Measurements from ENCODE around the gene NOL9. TPM values are rescaled to one million over a fixed set of nuclear protein-coding genes. Genes with fewer than 3 reads are reported as not detected.

Gene NOL9
- total RNA-seq, 1 donor from 2014 or later: 34.5 TPM

DNA sequence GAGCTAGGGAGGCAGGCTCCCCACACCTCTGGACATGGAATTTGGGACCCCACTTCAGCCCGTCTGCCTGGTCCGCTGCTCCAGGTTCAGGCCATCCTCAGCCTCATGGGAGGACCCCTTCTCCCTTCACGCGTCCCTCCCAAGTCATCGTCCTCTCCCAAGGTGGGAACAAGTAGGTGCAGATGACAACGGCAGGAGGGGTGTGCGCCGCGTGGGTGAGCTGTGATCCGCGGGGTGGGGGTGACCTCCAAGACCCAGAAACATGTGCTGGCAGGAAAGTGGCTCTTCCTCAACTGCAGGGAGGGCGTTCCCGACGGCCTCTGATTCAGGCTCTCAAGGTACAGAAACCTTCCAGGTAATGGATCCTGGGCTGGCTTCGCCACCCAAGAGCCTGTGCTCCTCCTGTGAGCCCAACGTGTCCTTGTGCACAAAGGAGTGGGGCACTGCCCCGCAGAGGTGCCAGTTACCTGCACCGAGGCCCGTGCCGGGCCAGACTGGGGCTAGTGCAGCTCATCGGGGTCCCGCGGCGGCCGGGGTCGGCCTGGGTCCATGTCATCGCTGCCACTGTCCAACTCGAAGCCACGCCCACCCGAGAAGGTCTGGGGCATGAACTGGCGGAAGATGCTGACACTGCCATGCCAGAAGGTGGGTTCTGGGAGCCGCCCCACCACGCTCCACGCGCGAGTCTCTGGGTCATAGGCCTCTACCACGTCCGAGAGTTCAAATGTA, 38.7 kb upstream of the NOL9 start:
- Mint-ChIP-seq H3K4me1 (ENCODE audit: low read depth, unreplicated experiment) (peaks cover 2% of the 10 kb centered on the region), H3K9me3 (ENCODE audit: unreplicated experiment) (peaks cover 3% of the 10 kb centered on the region), H3K27me3 (ENCODE audit: unreplicated experiment) (peaks cover 4% of the 10 kb centered on the region), H3K4me3 (ENCODE audit: unreplicated experiment) (no peak overlapping the region), H3K27ac (ENCODE audit: unreplicated experiment) (no peak overlapping the region), H3K36me3 (ENCODE audit: unreplicated experiment) (no peaks in the 10 kb centered on the region)
- DNase-seq: no peak
- TF ChIP-seq, protein P1, sequence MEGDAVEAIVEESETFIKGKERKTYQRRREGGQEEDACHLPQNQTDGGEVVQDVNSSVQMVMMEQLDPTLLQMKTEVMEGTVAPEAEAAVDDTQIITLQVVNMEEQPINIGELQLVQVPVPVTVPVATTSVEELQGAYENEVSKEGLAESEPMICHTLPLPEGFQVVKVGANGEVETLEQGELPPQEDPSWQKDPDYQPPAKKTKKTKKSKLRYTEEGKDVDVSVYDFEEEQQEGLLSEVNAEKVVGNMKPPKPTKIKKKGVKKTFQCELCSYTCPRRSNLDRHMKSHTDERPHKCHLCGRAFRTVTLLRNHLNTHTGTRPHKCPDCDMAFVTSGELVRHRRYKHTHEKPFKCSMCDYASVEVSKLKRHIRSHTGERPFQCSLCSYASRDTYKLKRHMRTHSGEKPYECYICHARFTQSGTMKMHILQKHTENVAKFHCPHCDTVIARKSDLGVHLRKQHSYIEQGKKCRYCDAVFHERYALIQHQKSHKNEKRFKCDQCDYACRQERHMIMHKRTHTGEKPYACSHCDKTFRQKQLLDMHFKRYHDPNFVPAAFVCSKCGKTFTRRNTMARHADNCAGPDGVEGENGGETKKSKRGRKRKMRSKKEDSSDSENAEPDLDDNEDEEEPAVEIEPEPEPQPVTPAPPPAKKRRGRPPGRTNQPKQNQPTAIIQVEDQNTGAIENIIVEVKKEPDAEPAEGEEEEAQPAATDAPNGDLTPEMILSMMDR (IDR thresholded peaks at IDR 0.05; ENCODE audit: partially characterized antibody, unreplicated experiment): no peak

DNA sequence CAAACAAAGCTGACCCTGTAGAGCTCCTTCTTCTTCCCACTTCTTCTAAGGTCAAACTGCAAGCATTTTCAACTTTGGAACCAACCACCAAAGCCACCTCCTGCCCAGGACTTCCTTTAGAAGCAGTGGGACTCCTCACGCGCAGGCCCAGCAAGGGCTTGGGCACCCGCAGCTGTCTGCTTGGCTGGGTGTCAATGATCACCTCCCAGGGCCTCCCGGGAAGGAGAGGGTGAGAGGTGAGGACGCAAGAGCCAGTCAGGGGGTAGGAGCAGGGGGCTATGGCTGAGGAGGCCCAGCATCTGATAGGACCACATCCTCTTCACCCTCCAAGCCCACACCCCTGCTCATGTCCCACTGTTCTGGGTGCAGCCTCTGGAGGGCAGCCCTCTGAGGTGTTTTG, 38.1 kb upstream of the NOL9 start:
- no peak for DNase-seq
- no peak overlapping the region for H3K4me3 Mint-ChIP-seq (ENCODE audit: unreplicated experiment)
- TF ChIP-seq, protein P1 (IDR thresholded peaks at IDR 0.05; ENCODE audit: partially characterized antibody, unreplicated experiment): no peak
- peaks cover 6% of the 10 kb centered on the region for H3K27me3 Mint-ChIP-seq (ENCODE audit: unreplicated experiment)
- no peak overlapping the region for H3K27ac Mint-ChIP-seq (ENCODE audit: unreplicated experiment)
- H3K9me3 Mint-ChIP-seq (ENCODE audit: unreplicated experiment): peaks cover 3% of the 10 kb centered on the region
- peaks cover 2% of the 10 kb centered on the region for H3K4me1 Mint-ChIP-seq (ENCODE audit: low read depth, unreplicated experiment)
- H3K36me3 Mint-ChIP-seq (ENCODE audit: unreplicated experiment): no peaks in the 10 kb centered on the region

DNA sequence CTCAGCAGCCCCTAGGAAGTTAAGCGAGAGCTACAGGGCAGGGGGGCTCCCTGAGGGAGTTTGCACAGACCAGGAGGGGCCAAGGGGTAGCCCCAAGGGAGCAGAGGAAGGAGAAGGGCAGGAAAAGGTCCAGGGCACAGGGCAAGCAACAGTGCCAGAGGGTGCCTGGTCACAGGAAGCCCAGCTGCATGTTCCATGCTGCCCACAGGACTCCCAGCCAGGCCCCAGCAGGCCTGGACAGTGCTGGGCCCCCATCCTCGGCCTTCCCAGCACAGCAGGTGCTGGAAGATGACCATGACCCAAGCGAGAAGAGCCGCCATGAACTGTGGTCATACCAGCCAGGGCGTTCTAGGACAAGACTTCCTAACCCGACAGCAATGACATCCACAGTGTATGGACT, 37.3 kb upstream of the NOL9 start:
- DNase-seq: no peak
- H3K27me3 Mint-ChIP-seq (ENCODE audit: unreplicated experiment): peaks cover 6% of the 10 kb centered on the region
- H3K36me3 Mint-ChIP-seq (ENCODE audit: unreplicated experiment): no peaks in the 10 kb centered on the region
- H3K9me3 Mint-ChIP-seq (ENCODE audit: unreplicated experiment): peaks cover 3% of the 10 kb centered on the region
- H3K4me3 Mint-ChIP-seq (ENCODE audit: unreplicated experiment): peak overlapping the region; percentile 30
- peaks cover 2% of the 10 kb centered on the region for H3K4me1 Mint-ChIP-seq (ENCODE audit: low read depth, unreplicated experiment)
- TF ChIP-seq, protein P1 (IDR thresholded peaks at IDR 0.05; ENCODE audit: partially characterized antibody, unreplicated experiment): no peak
- H3K27ac Mint-ChIP-seq (ENCODE audit: unreplicated experiment): no peak overlapping the region

DNA sequence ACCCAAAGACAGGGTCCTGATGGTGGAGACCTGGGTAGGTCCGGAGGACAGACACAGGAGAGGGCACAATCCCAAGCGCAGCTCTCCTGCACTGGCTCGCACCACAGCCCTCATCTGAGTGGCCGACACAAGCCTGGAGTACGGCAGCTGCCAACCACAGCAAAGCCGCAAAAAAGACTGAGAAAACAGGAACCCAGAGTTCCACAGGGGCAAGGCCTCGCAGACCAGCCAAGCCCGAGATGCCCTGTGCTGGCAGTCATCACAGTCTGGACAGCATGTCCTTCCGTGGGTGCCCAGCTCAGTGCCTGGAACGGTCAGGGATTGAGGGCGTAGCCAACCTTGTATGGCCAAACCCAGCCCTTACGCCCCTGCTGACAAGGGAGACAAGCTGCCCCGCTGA, 36.9 kb upstream of the NOL9 start:
- DNase-seq: no peak
- TF ChIP-seq, protein P1 (IDR thresholded peaks at IDR 0.05; ENCODE audit: partially characterized antibody, unreplicated experiment): no peak
- Mint-ChIP-seq H3K4me3 (ENCODE audit: unreplicated experiment) (no peak overlapping the region), H3K9me3 (ENCODE audit: unreplicated experiment) (peaks cover 3% of the 10 kb centered on the region), H3K36me3 (ENCODE audit: unreplicated experiment) (no peaks in the 10 kb centered on the region), H3K27me3 (ENCODE audit: unreplicated experiment) (peaks cover 6% of the 10 kb centered on the region), H3K4me1 (ENCODE audit: low read depth, unreplicated experiment) (peaks cover 2% of the 10 kb centered on the region), H3K27ac (ENCODE audit: unreplicated experiment) (no peak overlapping the region)

DNA sequence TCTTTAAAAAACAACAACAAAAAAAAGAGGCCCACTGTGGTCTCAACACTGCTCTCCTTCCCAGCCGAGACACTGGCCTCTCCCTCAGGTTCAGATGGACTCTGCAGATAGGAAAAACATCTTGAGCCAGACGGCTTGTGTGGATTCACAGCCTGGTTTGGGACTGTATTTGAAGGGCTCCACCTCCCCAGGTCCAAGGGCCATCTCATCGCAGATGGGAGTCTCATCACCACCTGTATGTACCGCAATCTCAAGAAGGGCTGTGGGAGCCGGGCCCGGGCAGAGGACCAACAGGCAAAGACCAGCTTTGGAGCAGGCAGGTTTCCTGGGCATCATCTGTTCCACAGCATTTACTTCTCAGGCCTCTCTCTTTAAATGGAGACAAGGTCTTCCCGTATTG, 35.7 kb upstream of the NOL9 start:
- TF ChIP-seq, protein P1 (IDR thresholded peaks at IDR 0.05; ENCODE audit: partially characterized antibody, unreplicated experiment): no peak
- H3K27me3 Mint-ChIP-seq (ENCODE audit: unreplicated experiment): peaks cover 6% of the 10 kb centered on the region
- no peak overlapping the region for H3K27ac Mint-ChIP-seq (ENCODE audit: unreplicated experiment)
- no peak for DNase-seq
- peaks cover 2% of the 10 kb centered on the region for H3K4me1 Mint-ChIP-seq (ENCODE audit: low read depth, unreplicated experiment)
- H3K4me3 Mint-ChIP-seq (ENCODE audit: unreplicated experiment): no peak overlapping the region
- H3K9me3 Mint-ChIP-seq (ENCODE audit: unreplicated experiment): peaks cover 3% of the 10 kb centered on the region
- H3K36me3 Mint-ChIP-seq (ENCODE audit: unreplicated experiment): no peaks in the 10 kb centered on the region

Measured in glutamatergic neuron (in vitro differentiated cells).